Mammary epithelial cell (primary cell): Measurements from ENCODE around the gene BCL11A.

ENCODE experiments used
- EZH2 ChIP-seq: IDR thresholded peaks from 2 replicates; pipeline ENCODE4 v1.6.1; 2012; ENCODE audit warnings: low read length, inconsistent platforms, borderline replicate concordance
- TF ChIP-seq, protein P1 (sequence below), 2 donors: IDR thresholded peaks in 1 of 2; conservative IDR thresholded peaks in 1 of 2; 2 replicates each; pipeline ENCODE4 v1.5.1; 2011 to 2012; ENCODE audit warnings: inconsistent platforms in 2 of 2, low read length in 2 of 2, mild to moderate bottlenecking in 2 of 2, control low read depth in 1 of 2, low read depth in 1 of 2; ENCODE audit not compliant: insufficient read depth in 1 of 2; ENCODE audit errors: extremely low read depth in 1 of 2

- TF ChIP-seq, protein P1, sequence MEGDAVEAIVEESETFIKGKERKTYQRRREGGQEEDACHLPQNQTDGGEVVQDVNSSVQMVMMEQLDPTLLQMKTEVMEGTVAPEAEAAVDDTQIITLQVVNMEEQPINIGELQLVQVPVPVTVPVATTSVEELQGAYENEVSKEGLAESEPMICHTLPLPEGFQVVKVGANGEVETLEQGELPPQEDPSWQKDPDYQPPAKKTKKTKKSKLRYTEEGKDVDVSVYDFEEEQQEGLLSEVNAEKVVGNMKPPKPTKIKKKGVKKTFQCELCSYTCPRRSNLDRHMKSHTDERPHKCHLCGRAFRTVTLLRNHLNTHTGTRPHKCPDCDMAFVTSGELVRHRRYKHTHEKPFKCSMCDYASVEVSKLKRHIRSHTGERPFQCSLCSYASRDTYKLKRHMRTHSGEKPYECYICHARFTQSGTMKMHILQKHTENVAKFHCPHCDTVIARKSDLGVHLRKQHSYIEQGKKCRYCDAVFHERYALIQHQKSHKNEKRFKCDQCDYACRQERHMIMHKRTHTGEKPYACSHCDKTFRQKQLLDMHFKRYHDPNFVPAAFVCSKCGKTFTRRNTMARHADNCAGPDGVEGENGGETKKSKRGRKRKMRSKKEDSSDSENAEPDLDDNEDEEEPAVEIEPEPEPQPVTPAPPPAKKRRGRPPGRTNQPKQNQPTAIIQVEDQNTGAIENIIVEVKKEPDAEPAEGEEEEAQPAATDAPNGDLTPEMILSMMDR (conservative IDR thresholded peaks at IDR 0.05 in 1 of 2, IDR thresholded peaks at IDR 0.05 in 1 of 2; ENCODE audit: extremely low read depth in 1 of 2, insufficient read depth in 1 of 2, low read depth in 1 of 2, low read length in 2 of 2): no peak
- no peak for TF ChIP-seq EZH2
These were observed 103.0 kb downstream of the BCL11A start for GRCh38 chr2:60450488-60450887.
